NB4 (cell line): ENCODE results near the gene CAMKMT.

Source experiments
- DNase-seq: peaks from one replicate; pipeline ENCODE4 v3.0.0; 2010; ENCODE audit warnings: low read depth
- H3K4me3 ChIP-seq: one replicate; pipeline ENCODE4 v1.5.1; 2011; ENCODE audit warnings: mild to moderate bottlenecking, low read depth, low read length, moderate library complexity
- CTCF ChIP-seq: IDR thresholded peaks from one replicate; pipeline ENCODE4 v1.5.1; 2012; ENCODE audit warnings: low read depth, low read length
- MAX ChIP-seq: IDR thresholded peaks from 2 replicates; pipeline ENCODE4 v1.6.1; 2011; ENCODE audit warnings: low read depth, low read length
- MYC ChIP-seq: IDR thresholded peaks from 2 replicates; pipeline ENCODE4 v1.6.1; 2011; ENCODE audit warnings: low read depth, low read length
- POLR2A ChIP-seq: IDR thresholded peaks from 2 replicates; pipeline ENCODE4 v1.6.1; 2011; ENCODE audit warnings: mild to moderate bottlenecking; ENCODE audit not compliant: insufficient read length; ENCODE audit errors: extremely low read depth

Gene CAMKMT

GRCh38 chr2:44715671-44716081, 353.9 kb downstream of the CAMKMT start:
- peak; percentile 21 for DNase-seq
- no peak overlapping the region for H3K4me3 ChIP-seq
- TF ChIP-seq CTCF = peak; percentile 13
- no peak for TF ChIP-seq POLR2A

GRCh38 chr2:44716131-44716530, 354.4 kb downstream of the CAMKMT start:
- TF ChIP-seq POLR2A = no peak
- TF ChIP-seq MAX = no peak
- TF ChIP-seq CTCF = no peak
- TF ChIP-seq MYC = no peak
- DNase-seq = no peak
- H3K4me3 ChIP-seq = no peak overlapping the region

- no peak overlapping the region for H3K4me3 ChIP-seq
- no peak for DNase-seq
- TF ChIP-seq POLR2A = no peak
- TF ChIP-seq CTCF = no peak
- no peak for TF ChIP-seq MYC
- TF ChIP-seq MAX = no peak
These were observed 356.7 kb downstream of the CAMKMT start for GRCh38 chr2:44718431-44718830.

- no peak for DNase-seq
- no peak overlapping the region for H3K4me3 ChIP-seq
- no peak for TF ChIP-seq MAX
- TF ChIP-seq MYC = no peak
- TF ChIP-seq CTCF = no peak
- TF ChIP-seq POLR2A = no peak
These were observed 357.8 kb downstream of the CAMKMT start for GRCh38 chr2:44719562-44719961.

GRCh38 chr2:44722026-44722625, 360.4 kb downstream of the CAMKMT start:
- TF ChIP-seq CTCF = no peak
- TF ChIP-seq MAX = no peak
- no peak for TF ChIP-seq MYC

GRCh38 chr2:44723921-44724320, 362.2 kb downstream of the CAMKMT start:
- no peak for DNase-seq
- TF ChIP-seq MAX (no peak), MYC (no peak), POLR2A (no peak), CTCF (no peak)
- H3K4me3 ChIP-seq = no peak overlapping the region

More at GRCh38 chr2:44722026-44722625, 360.4 kb downstream of the CAMKMT start:
- DNase-seq = no peak
- no peak overlapping the region for H3K4me3 ChIP-seq
